ENCODE data around the gene CPT1C. TPM values are rescaled to one million over a fixed set of nuclear protein-coding genes. Genes with fewer than 3 reads are reported as not detected.
A peak's percentile ranks its signal among the peaks of the same experiment; 100 is the strongest.

The CPT1C gene
- total RNA-seq, 1 experiment from 2014 or later = not detected

DNA sequence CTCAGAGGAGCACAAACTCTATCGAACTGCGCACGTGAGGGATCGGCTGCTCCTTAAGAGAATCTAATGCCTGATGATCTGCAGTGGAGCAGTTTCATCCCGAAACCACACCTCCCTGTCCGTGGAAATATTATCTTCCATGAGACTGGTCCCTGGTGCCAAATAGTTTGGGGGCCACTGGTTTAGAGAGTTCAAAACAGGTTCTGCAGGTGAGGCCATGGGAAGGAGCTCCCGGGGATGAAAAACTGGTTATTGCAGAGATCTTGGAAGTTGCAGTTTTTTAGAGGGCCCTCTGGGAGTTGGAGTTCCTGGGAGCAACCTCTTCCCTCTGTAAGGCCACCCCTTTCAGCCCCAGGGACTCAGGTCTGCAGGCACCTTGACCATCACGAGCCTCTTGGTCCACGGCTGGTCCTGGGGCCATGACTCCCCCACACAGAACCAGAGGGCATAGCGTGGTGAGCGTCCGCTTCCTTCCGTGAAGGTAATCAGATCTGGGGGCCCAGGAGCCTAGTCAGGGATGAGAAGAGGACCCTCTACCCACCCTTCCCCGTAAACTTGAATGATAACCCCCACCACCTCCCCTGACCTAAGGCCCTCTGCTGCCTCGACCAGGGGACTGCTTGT, 30.5 kb upstream of the CPT1C start:
- intact Hi-C loops (cut with micrococcal nuclease) = no loop called here
- Mint-ChIP-seq H3K27me3 (ENCODE audit: insufficient read depth, unreplicated experiment) (no peaks in the 10 kb centered on the region), H3K27ac (ENCODE audit: low read depth, unreplicated experiment) (peak overlapping the region; percentile 27), H3K4me3 (ENCODE audit: unreplicated experiment) (no peak overlapping the region), H3K4me1 (ENCODE audit: insufficient read depth, unreplicated experiment) (peaks cover 6% of the 10 kb centered on the region), H3K9me3 (ENCODE audit: unreplicated experiment) (no peaks in the 10 kb centered on the region), H3K36me3 (ENCODE audit: insufficient read depth, unreplicated experiment) (peaks cover 42% of the 10 kb centered on the region)
- no TSS peak for BruUV-seq (replicated peaks)
- no peak for DNase-seq (ENCODE audit: unreplicated experiment)
- TF ChIP-seq, protein P1, sequence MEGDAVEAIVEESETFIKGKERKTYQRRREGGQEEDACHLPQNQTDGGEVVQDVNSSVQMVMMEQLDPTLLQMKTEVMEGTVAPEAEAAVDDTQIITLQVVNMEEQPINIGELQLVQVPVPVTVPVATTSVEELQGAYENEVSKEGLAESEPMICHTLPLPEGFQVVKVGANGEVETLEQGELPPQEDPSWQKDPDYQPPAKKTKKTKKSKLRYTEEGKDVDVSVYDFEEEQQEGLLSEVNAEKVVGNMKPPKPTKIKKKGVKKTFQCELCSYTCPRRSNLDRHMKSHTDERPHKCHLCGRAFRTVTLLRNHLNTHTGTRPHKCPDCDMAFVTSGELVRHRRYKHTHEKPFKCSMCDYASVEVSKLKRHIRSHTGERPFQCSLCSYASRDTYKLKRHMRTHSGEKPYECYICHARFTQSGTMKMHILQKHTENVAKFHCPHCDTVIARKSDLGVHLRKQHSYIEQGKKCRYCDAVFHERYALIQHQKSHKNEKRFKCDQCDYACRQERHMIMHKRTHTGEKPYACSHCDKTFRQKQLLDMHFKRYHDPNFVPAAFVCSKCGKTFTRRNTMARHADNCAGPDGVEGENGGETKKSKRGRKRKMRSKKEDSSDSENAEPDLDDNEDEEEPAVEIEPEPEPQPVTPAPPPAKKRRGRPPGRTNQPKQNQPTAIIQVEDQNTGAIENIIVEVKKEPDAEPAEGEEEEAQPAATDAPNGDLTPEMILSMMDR (IDR thresholded peaks at IDR 0.05; ENCODE audit: unreplicated experiment) = no peak
- CTCF ChIA-PET = interaction anchor here (0.7 to 1.1 kb wide), 5 partner anchors 12 to 372 kb away, joined by 3 to 4 read pairs (median 3); no protein-coding TSS in a partner anchor
- POLR2A ChIA-PET = interaction anchor here (0.9 to 11.4 kb wide), 3 partner anchors 12 to 171 kb away, joined by 3 to 167 read pairs (median 3); partner anchors contain the start of genes RRAS and SCAF1

DNA sequence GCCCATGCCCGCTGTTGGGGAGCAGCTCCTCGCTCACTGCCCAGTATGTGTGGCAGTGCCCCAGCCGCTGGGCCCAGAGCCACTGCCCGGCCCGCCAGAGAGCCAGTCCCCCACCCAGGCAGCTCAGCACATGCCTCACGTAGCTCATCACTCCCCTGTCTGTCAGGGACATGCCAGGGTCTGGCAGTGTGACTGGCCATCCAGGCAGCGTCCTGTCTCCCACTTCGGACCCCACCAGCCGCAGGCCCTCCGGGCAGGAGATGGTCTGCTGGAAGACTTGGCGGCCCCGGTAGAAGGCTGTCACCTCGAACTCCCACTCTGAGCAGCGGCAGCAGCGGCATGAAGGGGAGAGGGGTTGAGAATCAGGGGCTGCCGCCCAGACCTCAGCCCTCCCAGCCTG, 28.9 kb upstream of the CPT1C start:
- H3K27ac Mint-ChIP-seq (ENCODE audit: low read depth, unreplicated experiment) = no peak overlapping the region
- peaks cover 14% of the 10 kb centered on the region for H3K4me1 Mint-ChIP-seq (ENCODE audit: insufficient read depth, unreplicated experiment)
- POLR2A ChIA-PET = interaction anchor here (2.0 to 11.4 kb wide), 2 partner anchors 14 to 20 kb away, joined by 7 to 167 read pairs; partner anchors contain the start of genes RRAS and SCAF1
- TF ChIP-seq, protein P1 (IDR thresholded peaks at IDR 0.05; ENCODE audit: unreplicated experiment) = no peak
- no peak overlapping the region for H3K4me3 Mint-ChIP-seq (ENCODE audit: unreplicated experiment)
- no peak for DNase-seq (ENCODE audit: unreplicated experiment)
- TSS peak; percentile 21 for BruUV-seq (replicated peaks)
- H3K27me3 Mint-ChIP-seq (ENCODE audit: insufficient read depth, unreplicated experiment) = no peaks in the 10 kb centered on the region
- peaks cover 37% of the 10 kb centered on the region for H3K36me3 Mint-ChIP-seq (ENCODE audit: insufficient read depth, unreplicated experiment)
- CTCF ChIA-PET = no interaction called here
- no peaks in the 10 kb centered on the region for H3K9me3 Mint-ChIP-seq (ENCODE audit: unreplicated experiment)
- intact Hi-C loops (cut with micrococcal nuclease) = no loop called here

DNA sequence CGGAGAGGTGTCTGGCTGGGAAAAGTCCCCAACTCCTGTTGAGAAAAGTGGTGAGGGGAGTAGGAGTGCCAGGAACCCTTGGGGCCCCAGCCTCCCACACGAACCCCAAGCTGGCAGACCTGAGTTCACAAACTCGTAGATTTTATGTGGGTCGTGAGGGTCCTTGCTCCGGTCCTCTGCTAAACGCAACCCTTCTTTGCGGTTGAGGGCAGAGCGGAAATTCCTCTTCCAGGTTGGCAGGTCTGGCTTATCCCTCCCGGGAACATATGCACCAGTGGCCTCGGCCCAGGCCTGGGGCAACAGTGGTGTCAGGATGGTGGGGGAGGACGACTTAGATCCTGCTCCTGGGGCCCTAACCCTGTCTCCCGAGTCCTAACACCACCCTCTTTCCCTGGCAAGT, 27.7 kb upstream of the CPT1C start:
- no peak for DNase-seq (ENCODE audit: unreplicated experiment)
- intact Hi-C loops (cut with micrococcal nuclease) = no loop called here
- CTCF ChIA-PET = no interaction called here
- peaks cover 37% of the 10 kb centered on the region for H3K36me3 Mint-ChIP-seq (ENCODE audit: insufficient read depth, unreplicated experiment)
- TF ChIP-seq, protein P1 (IDR thresholded peaks at IDR 0.05; ENCODE audit: unreplicated experiment) = no peak
- H3K4me3 Mint-ChIP-seq (ENCODE audit: unreplicated experiment) = peak overlapping the region; percentile 91
- H3K9me3 Mint-ChIP-seq (ENCODE audit: unreplicated experiment) = no peaks in the 10 kb centered on the region
- no peaks in the 10 kb centered on the region for H3K27me3 Mint-ChIP-seq (ENCODE audit: insufficient read depth, unreplicated experiment)
- POLR2A ChIA-PET = interaction anchor here (0.7 to 11.4 kb wide), 8 partner anchors 8 to 385 kb away, joined by 3 to 167 read pairs (median 8); partner anchors contain the start of genes PRMT1, RRAS and SCAF1
- no peak overlapping the region for H3K27ac Mint-ChIP-seq (ENCODE audit: low read depth, unreplicated experiment)
- H3K4me1 Mint-ChIP-seq (ENCODE audit: insufficient read depth, unreplicated experiment) = peaks cover 17% of the 10 kb centered on the region
- BruUV-seq (replicated peaks) = no TSS peak

DNA sequence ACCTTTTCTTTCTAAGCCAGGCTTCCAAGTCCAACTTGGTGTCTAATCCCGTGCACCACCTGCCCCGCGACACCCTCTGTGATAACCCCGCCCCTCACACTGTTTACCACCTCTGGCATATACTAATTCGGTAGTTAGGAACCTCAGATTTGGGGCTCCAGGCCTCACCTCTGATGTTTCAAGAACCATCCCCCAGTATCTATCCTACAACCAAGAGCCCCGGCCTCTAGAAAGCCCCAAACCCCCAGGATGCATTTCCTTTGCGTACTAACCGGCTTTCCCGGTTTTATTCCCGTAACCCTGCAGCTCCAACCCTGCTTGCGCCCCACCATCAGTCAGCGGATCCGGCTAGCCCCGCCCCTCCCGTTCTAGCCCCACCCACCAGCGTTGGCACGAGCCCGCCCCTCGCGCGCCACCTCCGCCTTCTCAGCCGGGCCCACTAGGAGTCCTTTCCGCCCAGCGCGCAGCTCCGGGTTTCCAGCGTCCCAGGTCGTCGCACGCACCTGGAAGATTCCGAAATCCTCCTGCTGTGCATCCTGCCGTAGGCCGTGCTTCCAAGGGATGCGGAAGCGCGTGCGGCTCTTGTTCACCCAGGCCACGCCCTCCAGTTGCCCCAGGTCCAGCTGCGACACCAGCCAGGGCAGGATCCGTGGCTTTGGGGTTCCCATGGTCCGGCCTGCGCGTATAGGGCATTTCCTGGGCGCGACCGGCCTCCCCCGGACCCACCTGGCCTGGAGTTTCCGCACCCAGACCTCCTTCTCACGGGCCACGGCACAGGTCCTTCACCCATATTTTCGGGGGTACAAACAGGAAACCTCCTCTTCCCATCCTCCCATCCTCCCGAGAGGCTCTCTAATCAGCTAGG, 26.5 kb upstream of the CPT1C start:
- Mint-ChIP-seq H3K27me3 (ENCODE audit: insufficient read depth, unreplicated experiment) (no peaks in the 10 kb centered on the region), H3K27ac (ENCODE audit: low read depth, unreplicated experiment) (peak overlapping the region; percentile 91), H3K4me3 (ENCODE audit: unreplicated experiment) (peak overlapping the region; percentile 91), H3K36me3 (ENCODE audit: insufficient read depth, unreplicated experiment) (peaks cover 42% of the 10 kb centered on the region), H3K4me1 (ENCODE audit: insufficient read depth, unreplicated experiment) (peaks cover 17% of the 10 kb centered on the region), H3K9me3 (ENCODE audit: unreplicated experiment) (no peaks in the 10 kb centered on the region)
- ChIA-PET CTCF (interaction anchor here (0.6 to 1.7 kb wide), 8 partner anchors 8 to 132 kb away, joined by 3 to 5 read pairs (median 3); no protein-coding TSS in a partner anchor), POLR2A (interaction anchor here (0.7 to 11.4 kb wide), 27 partner anchors 9 to 1030 kb away, joined by 3 to 167 read pairs (median 5); partner anchors contain the start of genes AKT1S1, ALDH16A1, AP2A1 and NOSIP)
- peak; percentile 96 for DNase-seq (ENCODE audit: unreplicated experiment)
- TF ChIP-seq, protein P1 (IDR thresholded peaks at IDR 0.05; ENCODE audit: unreplicated experiment) = no peak
- no TSS peak for BruUV-seq (replicated peaks)
- intact Hi-C loops (cut with micrococcal nuclease) = loop anchor here (1.0 kb wide), 1 partner anchor 22 kb away; the partner anchor contains the start of gene SCAF1

Data from MCF 10A (cell line).